Measurements from ENCODE around the gene RBM6.
"Not testable (repeated sequence)": the region's sequence is repeated elsewhere in the genome, so short reads cannot be mapped to it uniquely, and the experiment has no call there.

The RBM6 gene

DNA sequence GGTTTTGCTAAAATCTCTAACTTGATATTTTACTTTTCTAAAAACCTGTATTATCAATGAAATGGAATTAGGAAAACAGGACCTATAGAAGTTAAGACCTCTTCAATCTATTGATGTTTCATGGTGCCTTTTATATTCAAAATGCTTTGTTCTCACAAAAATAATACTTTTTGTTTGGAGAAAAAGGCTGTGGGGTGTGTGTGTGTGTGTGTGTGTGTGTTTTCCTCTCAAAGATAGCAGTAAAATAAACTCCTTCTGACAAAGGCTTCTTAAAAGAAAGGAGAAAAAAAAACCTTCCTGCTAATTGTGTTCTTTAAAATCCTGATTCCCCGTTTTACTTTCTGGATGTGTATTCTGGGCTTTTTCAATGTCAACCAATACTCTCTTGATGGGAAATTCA lies 54.5 kb downstream of the RBM6 start:
- no peak for DNase-seq

DNA sequence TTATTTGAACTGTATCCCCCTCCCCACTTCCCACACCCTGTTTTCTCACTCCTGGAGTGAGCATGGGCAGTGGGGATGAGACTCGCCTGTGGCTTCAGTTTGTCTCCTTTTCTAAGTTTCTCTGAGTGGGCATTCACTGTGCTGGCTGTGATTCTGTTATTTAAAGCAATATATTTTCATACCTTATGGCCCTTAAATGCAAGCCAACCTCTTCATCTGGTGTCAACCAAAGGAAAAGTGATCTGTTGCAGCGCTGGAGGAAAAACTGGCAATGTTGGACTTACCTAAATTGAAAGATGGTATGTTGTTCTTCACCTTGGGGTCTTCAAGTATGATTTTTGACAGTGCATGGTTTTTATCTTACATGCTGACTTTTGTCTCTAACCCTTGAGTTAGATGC lies 56.1 kb downstream of the RBM6 start:
- no peak for DNase-seq

DNA sequence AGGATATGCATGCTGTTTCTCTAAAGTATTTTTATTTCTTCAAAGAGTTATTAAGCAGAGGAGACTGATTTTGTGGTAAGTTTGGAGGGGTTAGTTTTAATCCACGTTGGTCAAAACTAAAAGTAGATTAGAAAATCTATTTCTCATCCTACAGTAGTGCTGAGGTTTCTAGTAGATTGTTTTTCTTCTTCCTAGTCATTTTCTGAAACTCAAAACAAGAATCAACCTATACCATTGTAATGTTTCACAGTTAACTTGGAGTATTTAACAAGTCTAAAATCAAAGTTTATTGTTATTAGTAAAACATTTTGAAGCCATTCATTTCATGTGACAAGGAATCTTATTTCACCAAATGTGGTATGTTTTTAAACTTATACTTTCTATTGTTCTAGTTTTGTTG lies 57.9 kb downstream of the RBM6 start:
- DNase-seq = no peak

DNA sequence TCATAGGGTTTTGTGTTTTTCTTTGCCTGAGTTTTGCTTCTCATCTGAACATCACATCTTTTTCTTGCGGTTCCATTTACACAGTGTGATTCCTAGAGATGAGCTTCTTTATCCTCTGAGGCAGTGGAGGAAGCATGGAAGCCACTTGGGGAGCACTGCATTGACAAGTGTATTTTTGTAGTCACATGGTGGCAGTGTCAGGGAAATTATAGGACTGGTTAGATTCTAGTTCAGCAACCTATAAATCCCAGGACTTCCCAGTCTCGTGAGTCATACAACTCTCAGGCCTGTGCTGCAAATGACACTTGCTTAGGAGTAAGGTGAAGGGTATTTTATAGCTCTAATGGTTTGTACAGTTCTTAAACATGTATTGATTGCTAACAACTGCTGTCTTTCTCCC lies 58.4 kb downstream of the RBM6 start:
- DNase-seq = no peak

DNA sequence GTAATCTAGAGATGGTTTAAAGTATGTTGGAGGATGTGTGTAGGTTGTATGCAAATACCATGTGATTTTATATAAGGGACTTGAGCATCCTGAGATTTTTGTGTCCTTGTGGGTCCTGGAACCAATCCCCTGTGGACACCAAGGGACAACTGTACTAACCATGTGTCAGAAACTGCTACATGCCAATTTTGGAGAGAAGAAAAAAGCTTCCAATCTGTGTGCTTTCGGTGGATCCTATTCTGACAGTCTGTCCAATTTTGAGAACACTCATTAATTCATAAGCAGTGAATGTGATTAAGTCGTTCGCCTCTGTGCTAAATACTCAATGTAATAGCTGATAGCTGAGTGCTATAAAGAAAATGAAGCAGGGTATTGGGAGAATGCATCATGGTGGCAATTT lies 61.6 kb downstream of the RBM6 start:
- DNase-seq = no peak

DNA sequence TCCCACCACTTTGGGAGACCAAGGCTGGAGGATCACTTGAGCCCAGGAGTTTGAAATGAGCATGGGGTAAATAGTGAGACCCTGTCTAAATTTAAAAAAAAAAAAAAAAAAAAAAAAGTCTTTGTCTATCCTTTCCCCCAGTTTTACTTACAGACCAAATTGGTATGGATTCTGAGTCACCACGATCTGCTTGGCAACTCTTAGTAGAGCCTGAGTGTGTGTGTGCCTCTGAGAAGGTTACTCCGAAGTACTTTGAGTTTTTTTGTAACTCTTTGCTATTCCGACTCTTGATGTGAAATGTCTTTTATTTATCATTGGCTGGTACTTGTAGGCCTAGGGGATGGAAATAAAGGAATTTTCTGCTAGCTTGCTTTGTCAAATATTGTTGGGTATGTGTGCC lies 63.3 kb downstream of the RBM6 start:
- no peak for DNase-seq

DNA sequence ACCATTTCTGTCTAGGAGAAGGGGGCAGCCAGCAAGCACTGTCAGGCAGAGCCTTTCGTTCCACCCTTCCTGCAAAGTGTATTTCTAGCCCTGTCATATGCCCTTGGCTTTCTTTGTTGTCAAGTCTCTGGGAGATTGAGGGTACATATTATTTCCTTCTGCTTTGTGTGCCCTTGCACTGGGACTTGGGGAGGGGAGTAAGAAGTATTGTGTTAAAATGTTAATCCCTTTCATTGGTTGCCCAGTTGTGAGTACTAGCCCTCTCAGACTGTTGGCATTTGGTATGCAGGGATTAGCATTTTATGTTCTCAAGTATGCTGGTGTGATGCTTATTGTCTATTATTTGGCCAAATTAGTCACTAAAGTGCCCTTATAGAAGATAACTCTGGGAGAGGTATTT lies 63.9 kb downstream of the RBM6 start:
- no peak for DNase-seq

DNA sequence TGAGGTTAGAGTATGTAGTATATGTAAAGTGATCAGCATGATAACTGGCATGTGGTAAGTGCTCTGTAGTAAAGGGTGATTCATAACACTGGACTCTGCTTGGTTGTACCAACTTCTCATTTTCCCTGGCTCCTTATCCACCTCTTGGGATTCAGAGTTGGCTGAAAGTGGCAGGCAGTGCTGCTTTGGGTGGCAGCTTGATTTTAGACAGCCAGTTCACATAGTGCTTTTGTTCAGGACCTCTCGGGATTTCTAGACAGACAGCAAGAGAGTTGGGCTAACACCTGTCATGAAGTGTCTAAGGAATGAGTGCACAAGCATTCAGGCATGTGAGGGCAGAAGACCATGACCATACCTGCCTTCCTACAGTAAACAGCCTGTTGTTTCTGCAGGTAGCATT lies 69.0 kb downstream of the RBM6 start:
- DNase-seq = no peak

DNA sequence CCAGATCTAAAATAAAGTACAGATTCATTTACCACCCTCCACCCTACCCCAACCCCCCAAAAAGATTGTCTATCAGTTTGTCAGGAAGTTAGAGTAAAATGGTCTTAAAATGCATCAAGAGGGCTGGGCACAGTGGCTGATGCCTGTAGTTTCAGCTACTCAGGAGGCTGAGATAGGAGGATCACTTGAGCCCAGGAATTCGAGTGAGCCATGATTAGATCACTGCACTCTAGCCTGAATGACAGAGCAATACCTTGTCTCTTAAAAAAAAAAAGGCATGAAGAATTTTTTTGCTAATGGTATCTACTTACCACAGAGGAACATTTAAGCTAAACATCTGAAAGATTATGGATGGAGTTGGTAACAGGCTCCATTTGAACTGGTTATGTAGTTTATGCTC lies 71.0 kb downstream of the RBM6 start:
- DNase-seq = no peak

DNA sequence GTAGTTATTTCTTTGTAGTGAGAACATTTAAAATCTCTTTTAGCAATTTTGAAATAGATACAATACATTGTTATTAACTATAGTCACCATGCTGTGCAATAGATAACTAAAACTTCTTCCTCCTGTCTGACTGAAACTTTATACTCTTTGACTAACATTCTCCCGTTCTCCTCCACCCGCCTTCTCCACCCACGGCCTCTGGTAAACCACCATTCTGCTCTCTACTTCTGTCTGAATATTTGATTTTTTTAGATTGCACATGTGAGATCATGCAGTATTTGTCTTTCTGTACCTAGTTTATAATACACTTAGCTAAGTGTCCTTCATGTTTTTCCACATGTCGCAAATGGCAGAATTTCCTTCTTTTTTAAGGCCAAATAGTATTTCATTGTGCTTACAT lies 76.0 kb downstream of the RBM6 start:
- no peak for DNase-seq

DNA sequence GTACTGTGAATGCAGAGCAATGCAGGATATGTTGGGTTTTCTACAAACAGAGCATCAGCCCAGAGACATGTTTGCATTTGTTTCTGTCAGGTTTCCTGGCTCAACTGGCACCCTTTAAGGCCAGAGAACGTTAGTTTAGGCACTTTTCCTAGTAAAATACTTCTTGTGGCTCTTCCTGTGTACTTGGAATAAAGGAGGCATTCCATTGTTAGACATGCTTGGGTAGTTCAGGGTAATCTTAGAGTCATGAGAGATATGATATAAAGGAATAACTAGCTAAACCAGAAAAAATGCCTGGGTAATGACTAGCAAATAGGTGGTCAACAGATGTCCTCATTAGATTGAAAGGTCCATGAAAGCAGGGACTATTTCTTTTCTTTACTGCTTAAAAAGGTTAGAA lies 88.4 kb downstream of the RBM6 start:
- DNase-seq = no peak

DNA sequence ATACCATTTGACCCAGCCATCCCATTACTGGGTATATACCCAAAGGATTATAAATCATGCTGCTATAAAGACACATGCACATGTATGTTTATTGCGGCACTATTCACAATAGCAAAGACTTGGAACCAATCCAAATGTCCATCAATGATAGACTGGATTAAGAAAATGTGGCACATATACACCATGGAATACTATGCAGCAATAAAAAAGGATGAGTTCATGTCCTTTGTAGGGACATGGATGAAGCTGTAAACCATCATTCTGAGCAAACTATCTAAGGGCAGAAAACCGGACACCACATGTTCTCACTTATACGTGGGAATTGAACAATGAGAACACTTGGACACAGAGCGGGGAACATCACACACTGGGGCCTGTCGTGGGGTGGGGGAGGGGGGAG lies 91.3 kb downstream of the RBM6 start:
- DNase-seq = not testable (repeated sequence)

DNA sequence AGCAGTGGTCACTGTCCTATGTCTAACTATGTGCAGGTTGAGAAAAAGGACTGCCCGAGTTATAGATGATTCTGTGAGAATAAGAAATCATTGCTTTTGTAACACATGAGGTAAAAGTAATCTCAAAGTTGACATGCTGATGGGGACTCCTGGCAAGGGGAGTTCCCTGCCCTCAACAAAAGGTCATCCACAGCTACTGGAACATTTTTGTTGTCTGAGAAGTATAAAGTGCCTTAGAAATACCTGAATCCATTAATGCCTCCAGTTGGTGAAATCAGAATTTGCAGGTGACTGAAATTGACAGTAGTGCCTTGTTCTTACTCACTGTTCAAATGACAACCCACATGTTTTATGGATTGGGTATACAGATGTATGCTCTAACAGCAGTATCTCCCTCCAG lies 105.0 kb downstream of the RBM6 start:
- no peak for DNase-seq

DNA sequence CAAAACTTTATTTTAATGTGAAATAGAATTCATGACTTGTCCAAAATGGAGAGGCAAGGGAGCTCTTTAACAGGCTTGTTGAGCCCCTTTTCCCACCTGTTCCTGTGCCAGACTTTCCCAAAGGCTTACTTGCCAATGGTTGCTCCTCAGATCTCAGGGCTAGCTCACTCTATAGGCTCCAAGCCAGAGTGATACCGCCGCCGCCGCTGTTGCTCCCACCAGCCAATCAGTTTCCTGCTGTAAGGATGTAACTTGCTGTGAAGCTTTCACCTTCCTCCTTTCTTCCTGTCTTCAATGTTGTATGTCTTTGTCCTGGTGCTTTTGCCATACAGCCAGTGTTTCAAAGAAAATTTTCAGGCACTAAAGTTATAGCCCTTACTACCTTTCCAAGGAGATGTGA lies 107.5 kb downstream of the RBM6 start:
- no peak for DNase-seq

DNA sequence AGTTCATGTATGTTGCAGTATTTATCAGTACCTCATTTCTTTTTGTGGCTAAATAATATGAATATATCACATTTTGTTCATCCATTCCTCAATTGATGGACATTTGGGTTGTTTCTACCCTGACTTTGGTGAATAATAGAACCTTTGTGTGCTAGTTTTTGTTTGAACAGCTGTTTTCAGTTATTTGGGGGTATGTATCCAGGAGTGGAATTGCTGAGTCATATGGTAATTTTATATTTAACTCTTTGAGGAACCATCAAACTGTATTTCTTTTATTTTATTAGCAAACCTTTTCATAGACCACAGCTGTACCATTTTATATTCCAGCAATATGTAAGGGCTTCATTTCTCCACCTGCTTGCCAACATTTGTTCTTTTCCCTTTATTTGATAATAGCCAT lies 110.4 kb downstream of the RBM6 start:
- no peak for DNase-seq

DNA sequence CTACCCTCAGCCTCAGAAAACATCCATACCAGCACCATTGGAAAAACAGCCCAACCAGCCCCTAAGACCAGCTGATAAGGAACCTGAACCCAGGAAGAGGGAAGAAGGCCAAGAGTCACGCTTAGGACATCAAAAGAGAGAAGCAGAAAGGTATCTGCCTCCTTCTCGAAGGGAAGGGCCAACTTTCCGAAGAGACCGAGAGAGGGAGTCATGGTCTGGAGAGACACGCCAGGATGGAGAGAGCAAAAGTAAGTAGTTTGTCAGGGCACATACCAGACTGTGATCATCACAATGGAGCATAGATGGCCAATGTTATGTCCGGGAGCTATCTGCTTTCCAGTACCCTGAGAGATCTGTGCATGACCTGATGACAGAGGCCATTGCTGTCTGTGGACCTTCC lies 117.8 kb downstream of the RBM6 start:
- DNase-seq = no peak

DNA sequence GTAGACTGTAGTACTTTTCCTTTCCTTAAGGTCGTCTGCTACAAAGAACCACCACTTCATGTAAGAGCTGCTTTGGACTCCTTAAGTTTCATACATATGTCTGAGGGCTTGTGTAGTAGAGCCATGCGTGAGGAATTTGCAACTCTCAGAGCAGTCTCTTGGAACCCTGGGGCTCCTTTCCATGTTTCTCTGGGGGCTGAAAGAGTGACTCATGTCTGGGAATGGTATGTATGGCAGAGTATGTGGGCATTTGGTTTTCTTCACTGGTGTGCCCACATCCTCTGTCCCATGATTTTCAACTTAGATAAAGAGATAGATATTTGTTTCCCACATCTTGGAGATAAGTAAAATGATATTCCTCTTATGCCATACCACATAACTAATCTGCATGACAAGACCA lies 128.2 kb downstream of the RBM6 start:
- no peak for DNase-seq

DNA sequence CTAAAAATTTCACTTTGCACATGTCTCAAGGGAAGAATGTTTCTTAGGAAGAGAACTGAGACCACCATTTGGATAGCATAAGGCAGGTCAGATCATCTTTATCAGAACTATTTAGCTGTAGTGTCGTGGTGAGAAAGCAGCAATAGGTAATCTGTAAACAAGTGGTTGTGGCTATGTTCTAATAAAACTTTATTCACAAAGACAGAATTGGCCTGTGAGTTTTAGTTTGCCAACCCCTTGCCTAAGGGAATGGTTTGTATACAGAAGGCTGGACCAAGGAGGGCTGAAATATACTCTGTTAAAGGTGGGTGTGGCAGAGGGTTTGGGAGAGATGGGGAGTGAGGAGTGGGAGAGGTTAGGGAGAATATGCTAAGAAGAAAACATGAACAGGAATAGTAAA lies 138.1 kb downstream of the RBM6 start:
- DNase-seq = no peak

DNA sequence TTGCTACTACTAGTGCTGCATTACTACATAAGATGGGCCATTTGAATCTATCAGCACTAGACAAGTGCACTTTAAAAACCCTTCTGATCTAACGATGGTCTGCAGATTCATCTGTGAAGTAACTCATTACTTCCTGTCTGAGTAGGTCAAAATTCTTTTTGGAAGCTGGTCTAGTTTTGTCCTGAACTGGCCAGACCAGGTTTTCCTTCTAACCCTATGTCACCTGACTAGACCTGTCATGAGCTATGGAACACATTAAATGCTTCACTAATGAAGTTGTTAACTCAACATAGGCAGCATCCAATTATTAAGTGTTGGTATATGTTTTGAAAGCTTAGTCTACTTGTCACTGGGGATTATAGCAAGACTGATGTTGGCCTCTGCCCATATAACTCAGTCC lies 138.7 kb downstream of the RBM6 start:
- no peak for DNase-seq

DNA sequence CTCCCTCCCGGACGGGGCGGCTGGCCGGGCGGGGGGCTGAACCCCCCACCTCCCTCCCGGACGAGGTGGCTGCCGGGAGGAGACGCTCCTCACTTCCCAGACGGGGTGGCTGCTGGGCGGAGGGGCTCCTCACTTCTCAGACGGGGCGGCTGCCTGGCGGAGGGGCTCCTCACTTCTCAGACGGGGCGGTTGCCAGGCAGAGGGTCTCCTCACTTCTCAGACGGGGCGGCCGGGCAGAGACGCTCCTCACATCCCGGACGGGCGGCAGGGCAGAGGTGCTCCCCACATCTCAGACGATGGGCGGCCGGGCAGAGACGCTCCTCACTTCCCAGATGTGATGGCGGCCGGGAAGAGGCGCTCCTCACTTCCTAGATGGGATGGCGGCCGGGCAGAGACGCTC lies 145.0 kb downstream of the RBM6 start:
- DNase-seq = not testable (repeated sequence)

DNA sequence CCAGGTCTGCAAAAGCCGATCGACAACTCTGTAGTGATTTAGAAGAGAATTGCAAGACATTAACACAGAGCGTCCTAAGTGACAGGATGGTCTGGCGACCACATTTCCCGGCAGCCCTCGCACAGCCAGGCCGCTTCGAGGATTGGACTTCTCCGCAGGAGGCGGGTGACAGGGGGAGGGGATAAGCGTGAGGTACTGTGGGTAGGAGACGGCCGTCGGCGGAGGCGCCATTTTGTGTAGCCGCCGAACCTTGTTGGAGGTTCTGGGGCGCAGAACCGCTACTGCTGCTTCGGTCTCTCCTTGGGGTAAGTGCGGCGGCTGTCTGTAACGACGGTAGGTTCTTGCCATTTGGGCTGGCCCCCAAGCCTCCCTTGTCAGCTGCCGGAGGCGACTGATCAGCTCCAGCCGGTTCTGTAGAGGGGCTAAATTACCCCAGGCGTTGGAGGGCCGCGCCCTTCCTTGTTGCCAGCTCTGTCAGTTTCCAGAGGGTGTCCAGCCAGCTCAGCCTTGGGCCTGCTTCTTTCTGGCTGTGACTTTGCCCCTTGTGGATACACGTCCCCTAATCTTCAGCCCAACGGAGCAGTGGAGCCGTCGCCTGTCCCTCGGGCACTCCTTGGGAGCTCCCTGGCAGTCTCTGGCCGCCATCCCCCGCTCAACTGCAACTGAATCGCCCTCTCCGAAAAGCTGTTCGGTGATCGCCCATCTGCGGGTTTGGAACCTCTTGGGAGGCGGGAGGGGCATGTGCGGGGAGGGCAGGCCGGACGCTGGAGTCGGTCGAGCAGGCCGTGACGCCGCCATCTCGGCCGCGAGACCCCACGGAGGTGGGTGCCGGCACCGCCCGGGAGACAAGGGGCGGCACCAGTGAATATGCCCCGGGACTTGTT lies 149.0 kb downstream of the RBM6 start, which contains the start of gene RBM5:
TSS of gene RBM5 (plus strand) at position 195 of the 884 bp plus-strand sequence. CDS start 1,516 bp downstream, outside the sequence.
- DNase-seq = peak; percentile 90

DNA sequence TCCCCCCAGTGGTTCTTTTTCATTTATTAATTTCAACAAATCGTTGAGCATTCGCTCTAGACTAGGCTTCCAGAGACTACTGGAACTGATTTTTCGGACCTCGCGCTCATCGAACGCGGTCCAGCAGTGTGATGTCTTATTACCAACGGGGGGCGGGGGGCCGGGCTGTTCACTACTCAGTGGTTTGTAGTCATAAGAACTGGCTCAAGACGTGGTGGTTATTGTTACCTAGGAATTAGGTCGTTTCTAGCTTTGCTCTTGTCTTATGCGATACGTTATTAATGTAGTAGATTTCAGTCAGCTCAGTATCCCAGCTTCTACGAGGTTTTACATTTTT lies 149.6 kb downstream of the RBM6 start:
- DNase-seq = no peak

DNA sequence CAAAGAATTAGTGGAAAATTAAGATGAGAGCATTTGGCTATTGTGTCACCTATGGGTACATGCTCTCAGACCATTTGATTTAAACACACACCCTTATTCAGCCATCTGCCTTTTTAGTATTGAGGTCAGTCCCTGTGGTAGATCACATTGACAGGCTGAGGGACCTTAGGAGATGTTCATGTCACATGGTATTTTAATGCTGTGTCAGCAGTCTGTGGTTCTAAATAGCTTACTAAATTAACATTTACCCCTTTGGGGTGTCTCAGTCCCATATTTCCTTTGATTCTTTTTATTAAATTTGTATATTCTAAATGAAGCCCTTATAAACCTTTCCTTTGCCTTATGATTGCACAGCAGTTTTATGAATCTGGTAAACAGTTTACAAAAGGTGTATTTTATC lies 151.0 kb downstream of the RBM6 start:
- no peak for DNase-seq

DNA sequence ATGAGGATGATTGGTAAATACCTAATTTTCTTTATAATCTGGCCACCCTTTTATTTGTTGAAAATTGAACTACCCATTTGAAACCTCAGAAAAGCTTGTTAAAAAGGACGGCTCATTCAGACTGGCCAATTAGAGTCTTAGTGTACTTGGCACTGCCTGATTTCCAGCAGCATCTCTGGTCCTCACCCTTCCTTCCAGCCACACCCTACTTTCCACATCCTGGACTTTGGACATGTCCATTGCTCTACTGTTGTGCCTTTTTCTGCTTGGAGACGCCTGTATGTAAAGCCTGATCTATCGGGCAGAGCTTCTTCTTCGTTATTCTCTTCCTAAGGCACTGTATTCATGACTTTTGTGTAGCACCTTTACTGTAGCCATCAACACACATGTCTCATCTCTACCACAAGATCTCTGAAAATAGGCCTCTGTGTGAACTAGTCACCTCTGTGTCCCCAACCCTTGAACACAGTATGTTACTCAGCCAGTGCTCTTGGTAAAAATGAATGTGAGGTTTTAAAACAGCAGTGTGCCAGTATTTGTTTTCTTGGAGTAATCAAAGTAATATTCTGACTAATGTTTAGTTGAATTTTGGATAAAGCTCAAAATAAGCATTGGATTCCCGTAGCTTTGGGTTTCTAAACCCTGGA lies 155.5 kb downstream of the RBM6 start:
- DNase-seq = no peak

DNA sequence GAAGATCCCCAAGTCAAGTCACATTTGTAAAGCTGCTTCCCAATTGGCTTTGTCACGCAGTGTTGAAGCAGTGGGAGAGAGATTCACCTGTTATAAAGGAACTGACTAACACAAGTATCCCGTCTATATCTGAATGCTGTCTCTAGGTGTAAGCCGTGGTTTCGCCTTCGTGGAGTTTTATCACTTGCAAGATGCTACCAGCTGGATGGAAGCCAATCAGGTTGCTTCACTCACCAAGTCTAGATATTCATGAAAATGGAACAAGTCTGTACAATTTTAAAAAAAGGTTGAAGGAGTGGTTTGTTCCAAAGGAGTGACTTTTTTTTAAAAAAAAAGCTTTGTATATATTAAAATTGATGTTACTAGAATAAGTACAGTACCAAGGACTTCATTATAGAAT lies 160.4 kb downstream of the RBM6 start:
- DNase-seq = no peak

Data from CD4-positive, alpha-beta T cell treated with Interleukin-15 for 1 hour (primary cell).